ENCODE measurements around the gene CRYGD.

DNA sequence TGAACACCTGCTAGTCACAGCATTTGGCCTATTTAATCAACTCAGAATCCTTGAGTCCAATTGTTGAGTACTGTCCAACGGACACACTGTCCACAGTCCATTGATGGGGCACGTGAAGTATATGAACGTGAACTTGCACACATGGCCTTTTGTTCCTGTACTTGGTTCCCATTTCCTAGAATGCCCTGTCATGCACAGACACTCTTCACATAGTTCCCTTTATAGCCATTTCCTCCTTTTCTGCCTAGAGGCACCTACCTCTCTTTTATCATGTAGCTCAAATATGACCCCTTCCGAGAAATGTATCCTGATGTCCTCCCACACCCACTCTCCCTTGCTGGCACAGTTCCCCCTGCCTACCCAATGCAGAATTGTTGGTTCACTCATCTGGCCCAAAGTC is 47.8 kb upstream of the CRYGD start:
- TF ChIP-seq, protein P1, sequence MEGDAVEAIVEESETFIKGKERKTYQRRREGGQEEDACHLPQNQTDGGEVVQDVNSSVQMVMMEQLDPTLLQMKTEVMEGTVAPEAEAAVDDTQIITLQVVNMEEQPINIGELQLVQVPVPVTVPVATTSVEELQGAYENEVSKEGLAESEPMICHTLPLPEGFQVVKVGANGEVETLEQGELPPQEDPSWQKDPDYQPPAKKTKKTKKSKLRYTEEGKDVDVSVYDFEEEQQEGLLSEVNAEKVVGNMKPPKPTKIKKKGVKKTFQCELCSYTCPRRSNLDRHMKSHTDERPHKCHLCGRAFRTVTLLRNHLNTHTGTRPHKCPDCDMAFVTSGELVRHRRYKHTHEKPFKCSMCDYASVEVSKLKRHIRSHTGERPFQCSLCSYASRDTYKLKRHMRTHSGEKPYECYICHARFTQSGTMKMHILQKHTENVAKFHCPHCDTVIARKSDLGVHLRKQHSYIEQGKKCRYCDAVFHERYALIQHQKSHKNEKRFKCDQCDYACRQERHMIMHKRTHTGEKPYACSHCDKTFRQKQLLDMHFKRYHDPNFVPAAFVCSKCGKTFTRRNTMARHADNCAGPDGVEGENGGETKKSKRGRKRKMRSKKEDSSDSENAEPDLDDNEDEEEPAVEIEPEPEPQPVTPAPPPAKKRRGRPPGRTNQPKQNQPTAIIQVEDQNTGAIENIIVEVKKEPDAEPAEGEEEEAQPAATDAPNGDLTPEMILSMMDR (IDR thresholded peaks at IDR 0.05) = no peak
- TF ChIP-seq EZH2 (IDR thresholded peaks at IDR 0.05) = no peak

Measured in neural progenitor cell (in vitro differentiated cells).